ENCODE results near the gene WDR19.
"Not testable (repeated sequence)": the region's sequence is repeated elsewhere in the genome, so short reads cannot be mapped to it uniquely, and the experiment has no call there.

Gene WDR19

GRCh38 chr4:39233114-39233513, 50.8 kb downstream of the WDR19 start:
- no peak for DNase-seq (ENCODE audit: low read depth)

GRCh38 chr4:39233783-39234182, 51.5 kb downstream of the WDR19 start:
- no peak for DNase-seq (ENCODE audit: low read depth)

- DNase-seq (ENCODE audit: low read depth) = no peak
Observed at GRCh38 chr4:39235021-39235420, 52.7 kb downstream of the WDR19 start.

GRCh38 chr4:39235696-39236095, 53.4 kb downstream of the WDR19 start:
- no peak for DNase-seq (ENCODE audit: low read depth)

- DNase-seq (ENCODE audit: low read depth) = no peak
Observed at GRCh38 chr4:39237179-39237578, 54.9 kb downstream of the WDR19 start.

GRCh38 chr4:39243462-39243861, 61.1 kb downstream of the WDR19 start:
- no peak for DNase-seq (ENCODE audit: low read depth)

- DNase-seq (ENCODE audit: low read depth) = no peak
Observed at GRCh38 chr4:39255266-39255665, 72.9 kb downstream of the WDR19 start.

- no peak for DNase-seq (ENCODE audit: low read depth)
Observed at GRCh38 chr4:39255871-39256270, 73.5 kb downstream of the WDR19 start.

GRCh38 chr4:39256436-39256835, 74.1 kb downstream of the WDR19 start:
- no peak for DNase-seq (ENCODE audit: low read depth)

- DNase-seq (ENCODE audit: low read depth) = no peak
Observed at GRCh38 chr4:39259571-39260330, 77.4 kb downstream of the WDR19 start.

- DNase-seq (ENCODE audit: low read depth) = no peak
Observed at GRCh38 chr4:39263895-39264294, 81.6 kb downstream of the WDR19 start.

GRCh38 chr4:39274503-39274902, 92.2 kb downstream of the WDR19 start:
- no peak for DNase-seq (ENCODE audit: low read depth)

GRCh38 chr4:39277661-39278060, 95.3 kb downstream of the WDR19 start:
- DNase-seq (ENCODE audit: low read depth) = not testable (repeated sequence)

GRCh38 chr4:39278476-39278875, 96.1 kb downstream of the WDR19 start:
- DNase-seq (ENCODE audit: low read depth) = no peak

GRCh38 chr4:39279416-39279815, 97.1 kb downstream of the WDR19 start:
- no peak for DNase-seq (ENCODE audit: low read depth)

- DNase-seq (ENCODE audit: low read depth) = no peak
Observed at GRCh38 chr4:39280770-39281169, 98.4 kb downstream of the WDR19 start.

- DNase-seq (ENCODE audit: low read depth) = no peak
Observed at GRCh38 chr4:39285111-39285795, 102.9 kb downstream of the WDR19 start.

GRCh38 chr4:39285853-39286252, 103.5 kb downstream of the WDR19 start:
- no peak for DNase-seq (ENCODE audit: low read depth)

- DNase-seq (ENCODE audit: low read depth) = no peak
Observed at GRCh38 chr4:39286263-39286662, 103.9 kb downstream of the WDR19 start.

GRCh38 chr4:39287223-39287622, 104.9 kb downstream of the WDR19 start:
- no peak for DNase-seq (ENCODE audit: low read depth)

GRCh38 chr4:39291686-39292085, 109.4 kb downstream of the WDR19 start:
- DNase-seq (ENCODE audit: low read depth) = no peak

- DNase-seq (ENCODE audit: low read depth) = not testable (repeated sequence)
Observed at GRCh38 chr4:39292433-39292832, 110.1 kb downstream of the WDR19 start.

GRCh38 chr4:39295784-39296183, 113.5 kb downstream of the WDR19 start:
- no peak for DNase-seq (ENCODE audit: low read depth)

- no peak for DNase-seq (ENCODE audit: low read depth)
Observed at GRCh38 chr4:39302901-39303300, 120.6 kb downstream of the WDR19 start.

Data from activated T-helper 9 cell treated with anti-CD3 and anti-CD28 coated beads, Interleukin-2, amount 50 U/mL, for 16 hours (primary cell).